Measurements from ENCODE around the gene PRR35. TPM values are rescaled to one million over a fixed set of nuclear protein-coding genes. Genes with fewer than 3 reads are reported as not detected.

The PRR35 gene
- total and polyA plus RNA-seq, 2 of the 4 experiments (the other 2 are of a cell fraction), result not detected

DNA sequence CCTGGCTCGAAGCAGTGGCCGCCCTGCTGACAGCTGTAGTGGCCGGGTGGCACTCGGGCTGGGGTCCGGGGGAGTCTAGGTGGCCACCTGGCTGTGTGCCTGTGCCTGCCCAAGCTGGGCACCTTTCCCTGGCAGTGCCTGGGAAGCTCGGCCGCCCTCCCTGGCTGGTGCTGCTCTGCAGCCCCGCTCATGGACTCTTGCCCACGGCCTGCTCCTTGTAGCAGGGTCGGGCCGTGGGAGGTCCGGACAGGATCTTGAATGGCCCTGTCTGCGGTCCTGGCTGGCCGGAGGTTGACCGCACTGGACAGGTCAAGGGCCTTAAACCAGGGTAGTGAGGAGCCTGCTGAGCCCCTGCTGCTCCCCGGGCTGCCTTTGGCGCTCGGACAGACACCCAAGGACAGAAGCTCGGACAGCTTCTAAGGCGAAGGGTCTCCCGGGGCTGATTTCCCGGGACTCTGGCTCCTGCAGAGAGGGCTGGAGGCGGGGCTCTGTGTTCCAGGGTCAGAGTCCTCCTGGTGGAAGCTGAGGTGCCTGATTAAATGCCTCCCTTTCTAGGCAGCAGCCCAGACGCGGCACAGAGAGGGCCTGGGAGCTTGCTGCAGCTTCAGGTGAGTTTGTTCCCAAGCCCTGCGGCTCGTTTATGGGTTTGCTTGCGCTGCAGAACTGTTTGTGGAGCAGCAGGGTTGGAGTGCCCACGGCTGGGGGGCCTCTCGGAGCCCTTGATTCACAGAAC lies 26.6 kb upstream of the PRR35 start:
- ChIA-PET POLR2A (ENCODE audit: unreplicated experiment) (no interaction called here), CTCF (no interaction called here)
- Histone ChIP-seq H3K4ac (ENCODE audit: low read depth, low read length) (no peak overlapping the region), H3K9me3 (ENCODE audit: control insufficient read depth, insufficient read depth, low read length) (no peaks in the 10 kb centered on the region), H4K20me1 (ENCODE audit: insufficient read depth, low read length) (peaks cover 72% of the 10 kb centered on the region), H2BK120ac (ENCODE audit: low read depth, low read length) (no peak overlapping the region), H4K8ac (ENCODE audit: low read depth in 2 of 2, low read length in 2 of 2) (no peak overlapping the region), H3K9ac (ENCODE audit: low read depth, low read length) (no peak overlapping the region), H2BK20ac (ENCODE audit: low read depth, low read length) (no peak overlapping the region), H3K14ac (replicated peaks; ENCODE audit: low read depth, low read length) (no peak overlapping the region), H2BK5ac (ENCODE audit: low read depth, low read length, poor library complexity, severe bottlenecking) (no peak overlapping the region), H3K27ac (ENCODE audit: insufficient read depth, low read length) (no peak overlapping the region), H3K4me2 (ENCODE audit: low read depth, low read length) (no peak overlapping the region), H2BK15ac (ENCODE audit: low read depth, low read length) (no peak overlapping the region), H2AK9ac (replicated peaks; ENCODE audit: low read depth, low read length, poor library complexity) (no peak overlapping the region), H4K5ac (ENCODE audit: low read depth, low read length) (no peak overlapping the region), H3K36me3 (ENCODE audit: control insufficient read depth, insufficient read depth, low read length) (peaks cover 15% of the 10 kb centered on the region; the same call in 1 of the 2 replicates), H3K79me1 (ENCODE audit: low read depth in 1 of 2, low read length in 2 of 2) (peaks cover 7 to 71% of the 10 kb centered on the region in 2 experiments; a peak in 3 of 4 replicates), H3K27me3 (ENCODE audit: control insufficient read depth, insufficient read depth, low read length) (no peaks in the 10 kb centered on the region), H3K18ac (ENCODE audit: low read depth, low read length) (no peak overlapping the region), H3K23ac (ENCODE audit: low read depth, low read length) (no peak overlapping the region), H3K4me1 (ENCODE audit: control insufficient read depth, insufficient read depth, low read length) (peaks cover 14% of the 10 kb centered on the region), H3K56ac (ENCODE audit: extremely low read depth, insufficient read depth, low read length) (no peak overlapping the region), H3K9me1 (ENCODE audit: insufficient read depth, low read length) (peaks cover 8% of the 10 kb centered on the region; the same call in 1 of the 2 replicates), H2AK5ac (ENCODE audit: low read depth, low read length) (no peak overlapping the region), H3K4me3 (ENCODE audit: insufficient read depth, low read depth, low read length) (no peak overlapping the region), H4K91ac (ENCODE audit: insufficient read depth, low read depth, low read length) (no peak overlapping the region), H2AFZ (replicated peaks; ENCODE audit: low read length, poor library complexity) (no peak overlapping the region)
- DNase-seq, result no peak
- BruUV-seq (replicated peaks), result no TSS peak
- ATAC-seq (ENCODE audit: low read depth), result no peak
- dilution Hi-C loops (cut with HindIII; ENCODE audit: low sequenced_read_pairs, unreplicated experiment) (no loop called here), intact Hi-C loops (cut with micrococcal nuclease) (no loop called here), in situ Hi-C loops (cut with MboI; ENCODE audit: low sequenced_read_pairs) (no loop called here)
- TF ChIP-seq, protein P1, sequence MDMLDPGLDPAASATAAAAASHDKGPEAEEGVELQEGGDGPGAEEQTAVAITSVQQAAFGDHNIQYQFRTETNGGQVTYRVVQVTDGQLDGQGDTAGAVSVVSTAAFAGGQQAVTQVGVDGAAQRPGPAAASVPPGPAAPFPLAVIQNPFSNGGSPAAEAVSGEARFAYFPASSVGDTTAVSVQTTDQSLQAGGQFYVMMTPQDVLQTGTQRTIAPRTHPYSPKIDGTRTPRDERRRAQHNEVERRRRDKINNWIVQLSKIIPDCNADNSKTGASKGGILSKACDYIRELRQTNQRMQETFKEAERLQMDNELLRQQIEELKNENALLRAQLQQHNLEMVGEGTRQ (IDR thresholded peaks at IDR 0.05; ENCODE audit: low read depth, low read length), result no peak
- TF ChIP-seq MXI1 (IDR thresholded peaks at IDR 0.05; ENCODE audit: borderline replicate concordance, low read depth, low read length) (no peak), BHLHE40 (IDR thresholded peaks at IDR 0.05; ENCODE audit: low read depth, low read length) (no peak), NFE2L2 (IDR thresholded peaks at IDR 0.05; ENCODE audit: low read depth, low read length) (no peak), POLR2A (IDR thresholded peaks at IDR 0.05; ENCODE audit: low read depth, low read length) (no peak), MAZ (IDR thresholded peaks at IDR 0.05; ENCODE audit: borderline replicate concordance, low read depth, low read length) (no peak), SMC3 (IDR thresholded peaks at IDR 0.05; ENCODE audit: low read depth, low read length) (no peak), RAD21 (IDR thresholded peaks at IDR 0.05; ENCODE audit: low read length) (no peak), FOS (IDR thresholded peaks at IDR 0.05; ENCODE audit: low read depth, low read length) (no peak), RCOR1 (IDR thresholded peaks at IDR 0.05; ENCODE audit: insufficient replicate concordance, low read length) (no peak), RFX5 (IDR thresholded peaks at IDR 0.05; ENCODE audit: low read depth, low read length) (no peak), CHD1 (IDR thresholded peaks at IDR 0.05; ENCODE audit: low read depth, low read length) (no peak), MAFK (IDR thresholded peaks at IDR 0.05; ENCODE audit: low read depth, low read length) (no peak)
- TF ChIP-seq, protein P2, sequence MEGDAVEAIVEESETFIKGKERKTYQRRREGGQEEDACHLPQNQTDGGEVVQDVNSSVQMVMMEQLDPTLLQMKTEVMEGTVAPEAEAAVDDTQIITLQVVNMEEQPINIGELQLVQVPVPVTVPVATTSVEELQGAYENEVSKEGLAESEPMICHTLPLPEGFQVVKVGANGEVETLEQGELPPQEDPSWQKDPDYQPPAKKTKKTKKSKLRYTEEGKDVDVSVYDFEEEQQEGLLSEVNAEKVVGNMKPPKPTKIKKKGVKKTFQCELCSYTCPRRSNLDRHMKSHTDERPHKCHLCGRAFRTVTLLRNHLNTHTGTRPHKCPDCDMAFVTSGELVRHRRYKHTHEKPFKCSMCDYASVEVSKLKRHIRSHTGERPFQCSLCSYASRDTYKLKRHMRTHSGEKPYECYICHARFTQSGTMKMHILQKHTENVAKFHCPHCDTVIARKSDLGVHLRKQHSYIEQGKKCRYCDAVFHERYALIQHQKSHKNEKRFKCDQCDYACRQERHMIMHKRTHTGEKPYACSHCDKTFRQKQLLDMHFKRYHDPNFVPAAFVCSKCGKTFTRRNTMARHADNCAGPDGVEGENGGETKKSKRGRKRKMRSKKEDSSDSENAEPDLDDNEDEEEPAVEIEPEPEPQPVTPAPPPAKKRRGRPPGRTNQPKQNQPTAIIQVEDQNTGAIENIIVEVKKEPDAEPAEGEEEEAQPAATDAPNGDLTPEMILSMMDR (conservative IDR thresholded peaks at IDR 0.05; ENCODE audit: low read depth, low read length), result no peak
- WGBS, 2 experiments (ENCODE audit: extremely low coverage in 2 of 2, insufficient read length in 1 of 2), result 83% methylated on average over 29 of the region's 30 CpGs; no CpG with 5 or more reads in 1 of the 2 experiments
